ENCODE results near the gene GAB4. TPM values are rescaled to one million over a fixed set of nuclear protein-coding genes. Genes with fewer than 3 reads are reported as not detected.
"Not testable (repeated sequence)": the region's sequence is repeated elsewhere in the genome, so short reads cannot be mapped to it uniquely, and the experiment has no call there.

The GAB4 gene, protein sequence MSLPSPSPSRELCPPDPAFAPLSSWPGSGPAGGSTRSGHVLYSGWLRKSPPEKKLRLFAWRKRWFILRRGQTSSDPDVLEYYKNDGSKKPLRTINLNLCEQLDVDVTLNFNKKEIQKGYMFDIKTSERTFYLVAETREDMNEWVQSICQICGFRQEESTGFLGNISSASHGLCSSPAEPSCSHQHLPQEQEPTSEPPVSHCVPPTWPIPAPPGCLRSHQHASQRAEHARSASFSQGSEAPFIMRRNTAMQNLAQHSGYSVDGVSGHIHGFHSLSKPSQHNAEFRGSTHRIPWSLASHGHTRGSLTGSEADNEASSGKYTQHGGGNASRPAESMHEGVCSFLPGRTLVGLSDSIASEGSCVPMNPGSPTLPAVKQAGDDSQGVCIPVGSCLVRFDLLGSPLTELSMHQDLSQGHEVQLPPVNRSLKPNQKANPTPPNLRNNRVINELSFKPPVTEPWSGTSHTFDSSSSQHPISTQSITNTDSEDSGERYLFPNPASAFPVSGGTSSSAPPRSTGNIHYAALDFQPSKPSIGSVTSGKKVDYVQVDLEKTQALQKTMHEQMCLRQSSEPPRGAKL
- total RNA-seq: not detected

DNA sequence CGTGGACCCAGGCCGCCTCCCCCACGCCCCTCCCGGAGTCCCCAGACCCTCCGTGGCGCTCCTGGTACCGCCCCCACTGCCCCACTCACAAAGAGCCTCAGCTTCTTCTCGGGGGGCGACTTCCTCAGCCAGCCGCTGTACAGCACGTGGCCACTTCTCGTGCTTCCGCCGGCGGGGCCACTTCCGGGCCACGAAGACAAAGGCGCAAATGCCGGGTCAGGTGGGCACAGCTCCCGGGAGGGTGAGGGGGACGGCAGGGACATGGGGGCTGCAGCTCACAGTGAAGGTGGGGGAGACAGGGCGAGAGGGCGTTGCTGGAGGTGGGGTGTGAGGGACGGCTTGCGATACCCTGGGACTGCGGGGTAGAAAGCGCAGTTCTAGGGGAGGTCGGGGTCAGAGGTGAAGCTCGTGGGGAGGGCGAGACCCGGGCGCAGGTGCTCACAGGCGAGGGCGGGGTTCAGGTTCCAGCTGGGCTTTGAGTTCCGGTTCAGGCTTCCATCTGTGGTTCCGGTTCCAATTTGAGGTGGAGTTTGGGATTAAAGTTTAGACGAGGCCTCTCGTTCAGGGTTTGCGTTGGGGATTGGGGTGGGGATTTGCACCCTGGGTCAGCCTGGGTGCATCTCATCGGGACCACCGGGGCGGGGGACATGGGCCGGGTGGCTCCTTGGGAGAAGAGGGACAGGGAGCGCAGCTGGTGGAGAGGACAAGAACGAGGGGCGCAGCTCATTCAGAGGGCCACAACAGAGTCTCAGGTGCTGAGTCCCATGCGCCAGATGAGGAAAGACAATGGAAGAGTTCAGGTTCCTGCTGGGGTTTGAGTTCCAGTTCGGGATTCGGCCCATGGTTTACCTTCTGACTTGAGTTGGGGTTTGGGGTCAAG, at the start of gene GAB4:
GAB4 (minus strand) TSS at position 371 of the 880 bp plus-strand sequence; CDS start at position 263, 108 bp downstream.
- TF ChIP-seq, protein P1, sequence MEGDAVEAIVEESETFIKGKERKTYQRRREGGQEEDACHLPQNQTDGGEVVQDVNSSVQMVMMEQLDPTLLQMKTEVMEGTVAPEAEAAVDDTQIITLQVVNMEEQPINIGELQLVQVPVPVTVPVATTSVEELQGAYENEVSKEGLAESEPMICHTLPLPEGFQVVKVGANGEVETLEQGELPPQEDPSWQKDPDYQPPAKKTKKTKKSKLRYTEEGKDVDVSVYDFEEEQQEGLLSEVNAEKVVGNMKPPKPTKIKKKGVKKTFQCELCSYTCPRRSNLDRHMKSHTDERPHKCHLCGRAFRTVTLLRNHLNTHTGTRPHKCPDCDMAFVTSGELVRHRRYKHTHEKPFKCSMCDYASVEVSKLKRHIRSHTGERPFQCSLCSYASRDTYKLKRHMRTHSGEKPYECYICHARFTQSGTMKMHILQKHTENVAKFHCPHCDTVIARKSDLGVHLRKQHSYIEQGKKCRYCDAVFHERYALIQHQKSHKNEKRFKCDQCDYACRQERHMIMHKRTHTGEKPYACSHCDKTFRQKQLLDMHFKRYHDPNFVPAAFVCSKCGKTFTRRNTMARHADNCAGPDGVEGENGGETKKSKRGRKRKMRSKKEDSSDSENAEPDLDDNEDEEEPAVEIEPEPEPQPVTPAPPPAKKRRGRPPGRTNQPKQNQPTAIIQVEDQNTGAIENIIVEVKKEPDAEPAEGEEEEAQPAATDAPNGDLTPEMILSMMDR (IDR thresholded peaks at IDR 0.05): no peak
- no peak for DNase-seq (ENCODE audit: low spot score)
- no peak for ATAC-seq (ENCODE audit: low FRiP score)

DNA sequence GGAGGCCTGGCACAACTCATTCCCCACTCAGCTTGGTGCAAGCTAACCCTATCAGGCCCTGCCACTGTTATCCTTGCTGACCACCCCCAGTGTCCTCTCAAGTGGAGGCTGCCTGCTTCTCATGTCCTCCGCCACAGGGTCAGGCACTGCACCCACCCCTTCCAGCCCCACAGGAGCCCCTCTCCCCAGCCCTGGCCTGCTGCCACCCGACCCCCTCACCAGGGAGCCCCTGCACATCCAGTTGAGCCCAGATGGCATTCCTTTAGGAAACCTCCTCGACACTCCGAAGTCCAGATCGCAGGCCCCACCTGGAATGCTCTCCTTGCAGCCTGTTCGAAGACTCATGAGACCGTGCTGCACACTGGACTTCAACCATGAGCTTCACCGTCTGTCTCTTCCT, 48.8 kb upstream of the GAB4 start:
- DNase-seq (ENCODE audit: low spot score) (no peak), ATAC-seq (ENCODE audit: low FRiP score) (no peak)
- TF ChIP-seq, protein P1 (IDR thresholded peaks at IDR 0.05): no peak

DNA sequence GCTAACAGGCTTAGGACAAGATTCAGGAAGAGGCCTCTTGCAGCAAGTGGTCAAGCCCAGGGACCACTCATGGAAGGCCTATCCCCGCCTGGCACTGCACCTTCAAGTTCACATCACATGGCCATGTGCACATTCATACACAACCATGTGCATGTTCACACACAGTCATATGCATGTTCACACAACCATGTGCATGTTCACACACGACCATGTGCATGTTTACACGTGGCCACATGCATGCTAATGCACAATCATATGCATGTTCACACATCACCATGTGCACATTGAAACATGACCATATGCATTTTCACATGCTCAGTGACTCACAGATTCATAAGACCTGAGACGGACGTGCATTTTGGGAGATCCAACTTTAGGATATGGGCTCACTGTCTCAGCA, 48.0 kb upstream of the GAB4 start:
- DNase-seq (ENCODE audit: low spot score): no peak
- no peak for ATAC-seq (ENCODE audit: low FRiP score)
- TF ChIP-seq, protein P1 (IDR thresholded peaks at IDR 0.05): no peak

DNA sequence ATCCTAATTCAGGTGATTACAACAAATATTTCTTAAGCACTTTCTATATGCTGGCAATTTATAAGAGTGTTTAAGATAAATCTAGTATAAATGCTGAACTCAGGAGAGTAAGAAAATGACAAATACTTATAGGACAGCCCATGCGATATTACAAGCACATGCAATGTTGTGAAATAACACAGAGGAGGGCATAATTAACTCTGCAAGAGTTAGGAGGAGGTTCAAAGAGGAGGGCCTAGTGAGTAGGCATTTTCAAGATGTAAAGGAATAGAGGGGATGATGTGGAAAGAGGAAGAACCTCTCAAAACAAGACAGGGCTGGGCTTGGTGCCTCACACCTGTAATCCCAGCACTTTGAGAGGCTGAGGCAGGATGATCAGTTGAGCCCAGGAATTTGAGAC, 39.6 kb upstream of the GAB4 start:
- ATAC-seq (ENCODE audit: low FRiP score): no peak
- DNase-seq (ENCODE audit: low spot score): no peak
- TF ChIP-seq, protein P1 (IDR thresholded peaks at IDR 0.05): no peak

DNA sequence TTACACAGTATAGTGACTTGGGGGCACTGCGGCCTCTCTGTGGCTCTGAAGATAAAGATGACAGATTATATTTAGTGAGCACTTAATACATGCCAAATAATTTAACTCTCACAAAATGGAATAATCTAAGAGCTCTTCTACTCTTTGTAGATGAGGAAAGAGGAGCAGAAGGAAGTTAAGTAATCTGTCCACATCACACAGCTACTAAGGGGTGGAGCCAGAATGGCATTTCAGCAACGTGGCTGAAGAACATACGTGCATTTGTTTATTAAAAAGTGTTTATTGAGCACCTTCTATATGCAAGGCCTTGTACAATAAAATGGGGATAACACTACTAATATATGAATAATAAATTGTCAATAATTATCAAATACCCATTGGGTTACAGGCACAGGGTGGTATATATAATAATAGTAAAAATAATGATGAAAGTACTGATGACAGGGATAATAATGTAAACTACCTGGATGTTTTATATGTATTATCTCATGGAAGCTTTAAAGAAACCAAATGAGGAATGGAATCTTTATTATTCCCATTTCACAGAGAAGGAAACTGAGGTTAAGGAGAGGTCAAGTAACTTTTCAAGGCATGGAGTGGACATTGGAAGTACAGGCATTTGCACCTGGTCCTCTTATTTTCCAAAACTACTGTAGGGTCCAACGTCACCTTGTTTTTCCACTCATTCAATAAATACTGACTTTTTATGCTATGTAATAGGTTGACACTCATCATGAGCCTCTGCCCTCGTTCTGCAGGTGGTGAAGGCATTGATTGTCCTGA, 38.7 kb upstream of the GAB4 start:
- no peak for DNase-seq (ENCODE audit: low spot score)
- no peak for ATAC-seq (ENCODE audit: low FRiP score)
- TF ChIP-seq, protein P1 (IDR thresholded peaks at IDR 0.05): no peak

DNA sequence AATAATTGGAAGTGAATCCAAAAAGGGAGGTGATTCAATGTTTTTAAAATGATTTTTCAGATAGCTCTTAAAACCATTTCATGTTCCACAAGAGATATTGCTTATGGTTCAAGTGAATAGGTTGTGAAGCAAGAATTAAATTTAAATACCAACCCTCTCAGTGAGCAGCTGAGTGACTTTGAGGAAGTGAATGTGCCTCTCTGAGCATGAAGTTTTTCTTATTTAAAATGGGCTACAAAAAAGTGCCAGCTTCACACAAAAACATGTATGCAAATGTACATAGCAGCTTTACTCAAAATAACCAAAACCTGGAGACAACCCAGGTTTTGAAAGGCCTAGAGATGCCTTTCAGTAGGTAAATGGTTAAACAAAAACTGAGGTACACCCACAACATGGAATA, 35.5 kb upstream of the GAB4 start:
- TF ChIP-seq, protein P1 (IDR thresholded peaks at IDR 0.05): no peak
- DNase-seq (ENCODE audit: low spot score) (no peak), ATAC-seq (ENCODE audit: low FRiP score) (no peak)

DNA sequence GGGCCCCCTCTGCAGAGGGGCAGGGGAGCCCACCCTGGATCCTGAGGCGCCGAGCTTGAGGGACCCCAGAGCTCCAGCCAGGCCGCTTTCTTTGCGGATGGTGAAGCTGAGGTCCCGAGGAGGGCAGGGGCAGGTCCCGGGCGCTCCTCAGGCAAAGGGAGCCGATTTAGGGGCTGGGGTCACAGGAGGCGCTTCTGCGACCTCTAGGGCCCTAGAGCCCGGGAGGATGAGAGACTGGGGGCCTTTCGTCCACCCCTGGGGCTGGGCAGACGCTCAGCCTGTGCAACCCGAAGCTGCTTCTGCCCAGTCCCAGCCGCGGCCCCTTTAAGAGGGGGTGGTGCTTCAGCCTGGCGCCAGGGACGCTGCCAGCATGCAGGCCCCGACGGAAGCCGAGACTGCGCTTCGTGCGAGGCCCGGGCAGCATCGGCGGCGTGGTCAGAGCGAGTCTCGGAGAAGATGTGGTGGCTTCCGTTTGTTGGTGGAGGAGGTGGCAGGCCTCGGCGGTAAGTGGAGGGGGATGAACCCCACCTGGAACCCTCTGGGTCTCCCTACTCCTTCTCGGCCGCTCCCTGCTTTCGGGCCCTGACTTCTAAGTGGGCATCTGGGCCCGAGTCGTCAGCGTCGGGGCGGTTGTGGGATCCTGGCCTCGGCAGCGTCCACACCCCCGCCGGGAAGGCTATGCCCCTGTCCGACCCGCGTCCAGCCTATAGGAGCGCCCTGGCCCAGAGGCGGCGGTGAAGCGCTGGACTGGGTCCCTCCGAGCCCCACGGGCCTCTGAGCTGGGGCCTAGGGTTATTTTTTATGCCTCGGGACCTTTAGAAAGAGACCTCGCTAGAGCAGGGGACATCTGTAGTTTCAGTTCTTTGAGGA, 29.1 kb upstream of the GAB4 start:
- peak; percentile 66 for ATAC-seq (ENCODE audit: low FRiP score)
- DNase-seq (ENCODE audit: low spot score): not testable (repeated sequence)

DNA sequence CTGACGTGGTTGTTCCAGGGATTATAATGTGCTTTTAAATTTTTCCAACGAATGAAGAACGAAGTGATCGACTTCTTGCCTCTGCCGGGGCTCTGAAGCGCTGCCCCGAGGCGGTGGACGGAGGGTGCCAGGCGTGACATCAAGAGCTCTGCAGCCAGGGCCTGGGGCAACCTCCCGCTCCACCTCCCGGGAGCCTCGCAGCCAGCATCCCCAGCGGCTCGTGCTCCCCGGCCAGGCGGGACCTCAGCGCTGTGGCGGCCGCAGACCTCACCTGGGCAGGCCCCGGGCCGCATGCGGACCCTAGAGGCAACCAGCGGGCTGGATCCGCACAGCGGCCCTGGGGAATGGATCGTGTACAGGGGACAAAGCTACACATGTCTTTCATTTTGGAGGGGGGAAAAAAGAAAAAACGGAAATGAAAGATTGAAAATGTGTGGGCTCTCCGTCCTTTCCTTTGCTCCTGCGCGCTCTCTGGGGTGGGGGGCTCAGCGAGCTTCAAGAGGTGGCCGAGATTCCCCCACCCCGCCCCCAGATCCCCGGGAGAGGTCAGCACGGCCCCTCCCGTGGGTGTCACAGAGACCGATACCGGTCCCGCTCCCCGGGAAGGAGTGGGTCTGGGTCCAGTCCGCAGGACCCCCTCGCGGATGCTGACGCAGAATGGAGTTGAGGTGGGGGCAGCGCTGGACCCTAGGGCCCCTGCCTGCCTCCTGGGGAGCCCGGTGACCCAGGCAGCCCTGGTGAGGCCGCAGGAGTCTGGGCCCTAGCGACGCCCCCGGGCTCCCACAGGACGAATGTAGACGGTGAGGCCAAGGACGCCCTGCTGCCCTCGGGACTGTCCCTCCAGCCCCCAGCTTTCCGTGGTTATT, 28.2 kb upstream of the GAB4 start:
- DNase-seq (ENCODE audit: low spot score): not testable (repeated sequence)
- ATAC-seq (ENCODE audit: low FRiP score): peak; percentile 17

Measured in omental fat pad (tissue), 4 donors.